Astrocyte of the cerebellum (primary cell): Measurements from ENCODE around the gene CHCHD10.

Experiments
- DNase-seq: peaks from one replicate; pipeline ENCODE4 v3.0.0-alpha.2; 2011; ENCODE audit warnings: low read depth
- H3K4me3 ChIP-seq: 2 replicates; pipeline ENCODE4 v1.5.1; 2011; ENCODE audit warnings: mild to moderate bottlenecking, low read depth, low read length, moderate library complexity
- in situ Hi-C: cut with HindIII; loops from 2 replicates; pipeline ENCODE4 v1.10.0; 2017; ENCODE audit warnings: low sequenced_read_pairs
- TF ChIP-seq, protein P1 (sequence below): IDR thresholded peaks from 2 replicates; pipeline ENCODE4 v1.5.1; 2012; ENCODE audit warnings: low read length, low read depth, moderate library complexity, mild to moderate bottlenecking; ENCODE audit errors: missing control alignments

Gene CHCHD10

DNA sequence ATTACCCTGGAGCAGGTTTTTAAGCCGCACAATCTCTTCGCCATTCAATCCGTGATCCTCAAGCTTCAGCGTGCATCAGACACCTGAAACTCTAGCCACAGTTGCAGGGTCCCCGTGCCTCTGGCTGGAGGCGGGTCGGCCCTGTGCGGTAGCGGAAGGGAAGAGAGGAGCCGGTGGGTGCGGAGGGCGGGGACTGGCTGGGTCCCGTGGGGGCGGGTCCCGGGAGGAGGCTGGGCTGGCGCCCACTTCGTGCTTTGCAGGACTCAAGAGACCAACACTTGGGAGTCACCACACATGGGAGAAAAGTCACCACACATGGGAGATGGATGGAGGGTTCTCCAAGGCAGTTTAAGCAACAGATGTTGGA is 4.2 kb downstream of the CHCHD10 start:
- in situ Hi-C loops, result no loop called here
- DNase-seq, result no peak
- no peak overlapping the region for H3K4me3 ChIP-seq
- TF ChIP-seq, protein P1, sequence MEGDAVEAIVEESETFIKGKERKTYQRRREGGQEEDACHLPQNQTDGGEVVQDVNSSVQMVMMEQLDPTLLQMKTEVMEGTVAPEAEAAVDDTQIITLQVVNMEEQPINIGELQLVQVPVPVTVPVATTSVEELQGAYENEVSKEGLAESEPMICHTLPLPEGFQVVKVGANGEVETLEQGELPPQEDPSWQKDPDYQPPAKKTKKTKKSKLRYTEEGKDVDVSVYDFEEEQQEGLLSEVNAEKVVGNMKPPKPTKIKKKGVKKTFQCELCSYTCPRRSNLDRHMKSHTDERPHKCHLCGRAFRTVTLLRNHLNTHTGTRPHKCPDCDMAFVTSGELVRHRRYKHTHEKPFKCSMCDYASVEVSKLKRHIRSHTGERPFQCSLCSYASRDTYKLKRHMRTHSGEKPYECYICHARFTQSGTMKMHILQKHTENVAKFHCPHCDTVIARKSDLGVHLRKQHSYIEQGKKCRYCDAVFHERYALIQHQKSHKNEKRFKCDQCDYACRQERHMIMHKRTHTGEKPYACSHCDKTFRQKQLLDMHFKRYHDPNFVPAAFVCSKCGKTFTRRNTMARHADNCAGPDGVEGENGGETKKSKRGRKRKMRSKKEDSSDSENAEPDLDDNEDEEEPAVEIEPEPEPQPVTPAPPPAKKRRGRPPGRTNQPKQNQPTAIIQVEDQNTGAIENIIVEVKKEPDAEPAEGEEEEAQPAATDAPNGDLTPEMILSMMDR, result no peak

DNA sequence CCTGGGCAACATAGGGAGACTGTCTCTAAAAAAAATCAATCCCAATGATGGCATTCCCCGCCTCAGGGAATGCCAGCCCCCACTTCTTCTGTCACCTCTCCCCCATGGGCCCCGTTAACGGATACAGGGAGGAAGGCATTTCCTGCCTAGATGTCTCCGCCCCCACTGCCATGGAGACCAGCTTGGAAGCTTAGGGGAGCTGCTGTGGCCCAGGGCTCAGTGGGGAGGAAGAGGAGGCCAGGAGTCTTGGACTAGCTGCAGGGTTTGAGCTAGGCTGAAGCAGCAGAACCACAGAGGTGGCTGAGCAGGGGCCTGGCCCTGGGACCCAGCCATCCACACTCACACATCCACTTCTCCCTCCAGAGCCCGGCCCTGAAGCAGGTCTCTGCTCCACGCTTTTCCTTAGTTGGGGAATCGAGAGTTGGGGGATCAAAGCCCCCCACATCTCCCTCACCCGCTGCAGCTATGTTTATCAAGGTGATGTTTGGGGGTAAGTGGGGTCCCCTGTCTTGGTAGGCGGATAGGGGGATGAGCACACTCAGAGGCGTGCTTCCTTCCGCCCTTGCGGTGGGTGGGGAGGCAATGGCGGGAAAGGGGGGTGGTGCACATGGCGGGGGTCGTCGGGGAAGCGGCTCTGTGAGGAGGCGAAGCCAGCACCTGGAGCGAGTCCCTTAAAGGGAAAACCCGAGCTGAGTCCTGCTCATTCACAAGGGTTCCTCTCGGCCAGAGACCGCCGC is 4.8 kb downstream of the CHCHD10 start, which contains the start of gene C22orf15:
TSS of gene C22orf15 (plus strand) at position 149 of the 737 bp plus-strand sequence. CDS start at position 466, 317 bp downstream.
- TF ChIP-seq, protein P1, result no peak
- in situ Hi-C loops, result no loop called here
- H3K4me3 ChIP-seq, result no peak within 1 kb of the TSS
- no peak for DNase-seq

DNA sequence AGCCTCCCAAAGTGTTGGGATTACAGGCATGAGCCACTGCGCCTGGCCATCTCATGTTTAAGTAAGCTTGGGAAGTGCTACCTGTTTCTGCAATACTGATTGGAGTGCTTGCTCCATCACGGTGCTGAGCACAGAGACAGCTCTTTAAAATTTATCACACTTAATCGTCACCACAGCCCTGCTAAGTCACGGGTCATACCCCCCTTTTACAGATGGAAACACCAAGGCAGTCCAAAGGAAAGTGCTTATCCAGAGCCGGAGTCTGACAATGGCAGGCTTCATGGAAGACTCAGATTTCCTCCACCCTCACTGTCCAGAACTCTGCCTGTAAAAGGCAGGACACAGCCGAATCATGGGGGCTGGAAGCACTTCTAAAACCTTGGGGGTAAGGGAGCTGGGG is 7.7 kb downstream of the CHCHD10 start:
- in situ Hi-C loops, result no loop called here
- DNase-seq, result no peak
- TF ChIP-seq, protein P1, result no peak
- no peak overlapping the region for H3K4me3 ChIP-seq

DNA sequence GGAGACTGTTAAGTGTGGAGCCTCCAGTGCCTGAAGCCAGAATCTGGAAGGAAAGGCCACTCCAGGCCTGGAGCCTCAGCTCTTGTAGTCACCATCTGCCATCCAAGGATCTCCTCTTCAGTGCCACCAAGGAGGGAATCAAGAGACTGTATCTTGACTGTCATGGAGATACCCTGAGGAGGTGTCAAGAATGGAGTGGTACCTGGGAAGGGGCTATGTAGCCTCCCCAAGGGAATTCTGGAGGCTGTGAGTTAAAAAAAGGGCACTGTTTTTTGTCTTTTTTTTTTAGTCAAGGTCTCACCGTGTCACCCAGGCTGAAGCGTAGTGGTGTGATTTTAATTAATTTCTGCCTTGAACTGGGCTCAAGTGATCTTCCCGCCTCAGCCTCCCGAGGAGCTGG is 8.2 kb downstream of the CHCHD10 start:
- no peak for DNase-seq
- no peak overlapping the region for H3K4me3 ChIP-seq
- TF ChIP-seq, protein P1, result no peak
- in situ Hi-C loops, result no loop called here

DNA sequence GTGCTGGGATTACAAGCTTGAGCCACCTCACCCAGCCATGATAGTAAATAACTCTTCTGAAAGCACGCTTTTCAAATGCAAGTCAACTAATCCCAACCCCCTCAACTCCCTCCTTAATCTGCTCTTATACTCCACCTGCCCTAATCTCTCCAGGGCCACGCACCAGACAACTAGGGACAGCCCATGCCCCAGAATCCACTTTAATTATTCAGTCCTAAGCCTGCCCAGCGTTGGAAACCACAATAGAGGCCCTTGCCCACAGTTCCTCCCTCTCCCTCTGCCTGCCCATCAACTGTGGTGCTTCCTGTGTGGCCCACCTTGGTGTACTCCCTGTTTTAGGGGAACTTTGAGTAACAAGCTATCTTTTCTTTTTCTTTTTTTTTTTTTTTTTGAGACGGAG is 10.9 kb downstream of the CHCHD10 start:
- in situ Hi-C loops, result no loop called here
- no peak for DNase-seq
- no peak overlapping the region for H3K4me3 ChIP-seq
- TF ChIP-seq, protein P1, result no peak

DNA sequence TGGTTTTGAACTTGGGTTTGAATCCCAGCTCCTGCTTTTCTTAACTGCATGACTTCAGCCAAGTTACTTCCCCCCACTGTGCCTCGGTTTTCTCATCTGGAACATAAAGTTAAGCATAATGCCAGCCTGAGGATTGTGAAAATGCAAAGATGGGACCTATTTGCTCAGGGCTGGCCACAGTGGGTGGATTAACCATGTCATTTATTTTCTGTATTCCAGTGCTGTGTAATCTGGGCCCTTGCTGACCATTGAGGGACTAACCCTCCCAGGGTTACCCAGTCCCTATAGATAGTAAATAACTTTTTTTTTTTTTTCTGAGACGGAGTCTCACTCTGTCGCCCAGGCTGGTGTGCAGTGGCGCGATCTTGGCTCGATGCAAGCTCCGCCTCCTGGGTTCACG is 12.1 kb downstream of the CHCHD10 start:
- in situ Hi-C loops, result no loop called here
- no peak overlapping the region for H3K4me3 ChIP-seq
- no peak for DNase-seq
- TF ChIP-seq, protein P1, result no peak
